Coronary artery (tissue), 2 donors: ENCODE measurements around the gene MAP4K3.

Experiments used
- DNase-seq: peaks from one replicate; pipeline ENCODE4 v3.0.0-alpha.2; 2017; ENCODE audit warnings: low spot score
- H3K27ac ChIP-seq, 2 donors: fragments of 200-600 bp; sonication (generic); one replicate each; pipeline ENCODE4 v1.5.1; 2016 to 2019
- H3K4me3 ChIP-seq: fragments of 200-600 bp; sonication (generic); 2 replicates; pipeline ENCODE4 v1.5.1; 2016; ENCODE audit warnings: mild to moderate bottlenecking, moderate library complexity
- TF ChIP-seq, protein P1 (sequence below): fragments of 200-600 bp; sonication (generic); IDR thresholded peaks from one replicate; pipeline ENCODE4 v1.5.1; 2019; ENCODE audit warnings: antibody characterized with exemption

Gene MAP4K3

DNA sequence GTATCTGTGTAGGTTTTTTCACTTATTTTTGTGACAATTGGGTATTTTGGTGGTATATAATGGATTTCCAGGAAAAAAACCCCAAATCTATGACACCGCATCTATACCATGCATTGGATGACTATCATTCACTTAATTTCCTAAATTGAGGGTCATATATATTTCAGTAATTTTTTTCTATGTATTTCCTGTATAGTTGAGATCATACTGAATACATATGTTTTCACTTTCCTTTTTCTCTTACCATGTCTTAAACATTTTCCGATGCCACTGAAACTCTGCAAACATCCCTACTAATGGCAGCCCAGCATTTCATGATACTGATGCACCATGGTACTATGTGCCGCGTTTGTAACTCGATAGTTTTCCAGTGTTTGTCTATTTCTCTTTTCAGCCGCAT, 233.7 kb downstream of the MAP4K3 start:
- DNase-seq = no peak
- no peak overlapping the region for H3K4me3 ChIP-seq
- no peak overlapping the region for H3K27ac ChIP-seq
- TF ChIP-seq, protein P1, sequence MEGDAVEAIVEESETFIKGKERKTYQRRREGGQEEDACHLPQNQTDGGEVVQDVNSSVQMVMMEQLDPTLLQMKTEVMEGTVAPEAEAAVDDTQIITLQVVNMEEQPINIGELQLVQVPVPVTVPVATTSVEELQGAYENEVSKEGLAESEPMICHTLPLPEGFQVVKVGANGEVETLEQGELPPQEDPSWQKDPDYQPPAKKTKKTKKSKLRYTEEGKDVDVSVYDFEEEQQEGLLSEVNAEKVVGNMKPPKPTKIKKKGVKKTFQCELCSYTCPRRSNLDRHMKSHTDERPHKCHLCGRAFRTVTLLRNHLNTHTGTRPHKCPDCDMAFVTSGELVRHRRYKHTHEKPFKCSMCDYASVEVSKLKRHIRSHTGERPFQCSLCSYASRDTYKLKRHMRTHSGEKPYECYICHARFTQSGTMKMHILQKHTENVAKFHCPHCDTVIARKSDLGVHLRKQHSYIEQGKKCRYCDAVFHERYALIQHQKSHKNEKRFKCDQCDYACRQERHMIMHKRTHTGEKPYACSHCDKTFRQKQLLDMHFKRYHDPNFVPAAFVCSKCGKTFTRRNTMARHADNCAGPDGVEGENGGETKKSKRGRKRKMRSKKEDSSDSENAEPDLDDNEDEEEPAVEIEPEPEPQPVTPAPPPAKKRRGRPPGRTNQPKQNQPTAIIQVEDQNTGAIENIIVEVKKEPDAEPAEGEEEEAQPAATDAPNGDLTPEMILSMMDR = no peak

DNA sequence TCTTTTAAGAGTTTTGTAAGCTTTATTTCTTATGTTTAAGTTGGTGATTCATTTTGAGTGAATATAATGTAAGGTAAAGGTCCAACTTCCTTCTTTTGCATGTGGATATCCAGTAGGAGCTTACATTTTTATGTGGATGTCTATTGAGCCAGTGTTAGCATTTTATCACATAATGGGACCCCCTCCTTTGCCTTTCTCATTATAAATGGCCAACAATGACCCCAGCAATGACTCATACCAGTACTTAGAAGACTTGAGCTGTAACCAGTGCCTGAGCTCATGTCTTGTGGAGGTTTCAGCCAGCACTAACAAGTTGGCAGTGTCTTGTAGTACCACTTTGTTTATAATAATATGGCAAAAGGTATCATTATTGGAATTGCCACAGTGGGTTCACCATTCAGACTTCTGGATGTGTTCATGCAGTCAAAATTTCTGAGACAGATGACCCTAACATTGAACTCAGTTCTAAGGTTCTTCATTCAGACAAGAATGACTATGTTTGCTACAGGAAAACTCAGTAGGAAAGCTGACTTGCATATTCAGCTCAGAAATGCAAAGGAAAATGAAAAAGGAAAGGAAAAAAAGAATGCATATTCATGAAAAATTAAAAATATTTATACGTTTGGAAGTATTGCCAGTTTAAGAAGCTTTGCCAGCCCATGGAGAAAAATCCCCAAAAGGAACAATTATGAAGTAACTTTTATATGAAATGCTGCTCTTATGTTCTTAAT, 234.3 kb downstream of the MAP4K3 start:
- no peak overlapping the region for H3K4me3 ChIP-seq

More for the DNA sequence above, 234.3 kb downstream of the MAP4K3 start:
- TF ChIP-seq, protein P1 = no peak
- no peak for DNase-seq
- no peak overlapping the region for H3K27ac ChIP-seq
